ENCODE measurements around the gene PKNOX2. TPM values are rescaled to one million over a fixed set of nuclear protein-coding genes. Genes with fewer than 3 reads are reported as not detected.

Gene PKNOX2
- total RNA-seq, 4 donors from 2014 or later = 1.2 to 5.7 (median 2.2) TPM

- WGBS, 2 donors (ENCODE audit: low coverage in 1 of 2) = 32 to 46% methylated on average over 4 to 7 of the region's 28 CpGs
- Histone ChIP-seq H3K27me3 (no peaks in the 10 kb centered on the region), H3K27ac (peak overlapping the region; percentile 60 to 91 (median 86)), H3K36me3 (no peaks in the 10 kb centered on the region), H3K4me3 (peak overlapping the region; percentile 49 to 77), H3K9me3 (no peaks in the 10 kb centered on the region), H3K4me1 (peaks cover 0 to 71% (median 6%) of the 10 kb centered on the region in 3 donors)
- TF ChIP-seq POLR2A (IDR thresholded peaks at IDR 0.05) (peak; percentile 43 to 61), CTCF (IDR thresholded peaks at IDR 0.05) (no peak), POLR2AphosphoS5 (IDR thresholded peaks at IDR 0.05) (peak; percentile 68), EP300 (IDR thresholded peaks at IDR 0.05) (no peak)
- ATAC-seq = no peak
These were observed 2.9 kb downstream of the PKNOX2 start for GRCh38 chr11:125167292-125167953.

- Histone ChIP-seq H3K9me3 (no peaks in the 10 kb centered on the region), H3K4me3 (no peak overlapping the region), H3K27ac (peak overlapping the region in 3 of 4 donors; percentile 84 to 91 (median 88)), H3K27me3 (no peaks in the 10 kb centered on the region), H3K4me1 (peaks cover 0 to 70% (median 6%) of the 10 kb centered on the region in 3 donors), H3K36me3 (no peaks in the 10 kb centered on the region)
- 58 to 72% methylated on average over 7 to 9 of the region's 9 CpGs for WGBS, 2 donors (ENCODE audit: low coverage in 1 of 2)
- TF ChIP-seq CTCF (IDR thresholded peaks at IDR 0.05) (no peak), POLR2A (IDR thresholded peaks at IDR 0.05) (no peak), EP300 (IDR thresholded peaks at IDR 0.05) (no peak), POLR2AphosphoS5 (IDR thresholded peaks at IDR 0.05) (no peak)
- no peak for ATAC-seq
These were observed 3.6 kb downstream of the PKNOX2 start for GRCh38 chr11:125167954-125168835.

GRCh38 chr11:125168918-125169456 lies 4.4 kb downstream of the PKNOX2 start:
- no peak for TF ChIP-seq EP300 (IDR thresholded peaks at IDR 0.05)
- peak; percentile 62 for TF ChIP-seq POLR2AphosphoS5 (IDR thresholded peaks at IDR 0.05)
- no peak for TF ChIP-seq CTCF (IDR thresholded peaks at IDR 0.05)
- no peak for TF ChIP-seq POLR2A (IDR thresholded peaks at IDR 0.05)
- Histone ChIP-seq H3K27me3 (no peaks in the 10 kb centered on the region), H3K36me3 (no peaks in the 10 kb centered on the region), H3K9me3 (no peaks in the 10 kb centered on the region), H3K4me3 (no peak overlapping the region), H3K27ac (peak overlapping the region in 3 of 4 donors; percentile 84 to 91 (median 88)), H3K4me1 (peaks cover 0 to 62% (median 6%) of the 10 kb centered on the region in 3 donors)
- 31 to 47% methylated on average over 10 to 14 of the region's 14 CpGs for WGBS, 2 donors (ENCODE audit: low coverage in 1 of 2)
- ATAC-seq = no peak

GRCh38 chr11:125170001-125170509 lies 5.5 kb downstream of the PKNOX2 start:
- Histone ChIP-seq H3K9me3 (no peaks in the 10 kb centered on the region), H3K27ac (peak overlapping the region in 3 of 4 donors; percentile 84 to 91 (median 88)), H3K4me3 (peak overlapping the region in 1 of 2 donors; percentile 14), H3K36me3 (no peaks in the 10 kb centered on the region), H3K4me1 (peaks cover 0 to 56% (median 6%) of the 10 kb centered on the region in 3 donors), H3K27me3 (no peaks in the 10 kb centered on the region)
- 100% methylated on average over 1 of the region's 9 CpGs; no CpG with 5 or more reads in 1 of the 2 donors for WGBS, 2 donors (ENCODE audit: low coverage in 1 of 2)
- TF ChIP-seq EP300 (IDR thresholded peaks at IDR 0.05) (no peak), CTCF (IDR thresholded peaks at IDR 0.05) (no peak), POLR2A (IDR thresholded peaks at IDR 0.05) (no peak), POLR2AphosphoS5 (IDR thresholded peaks at IDR 0.05) (no peak)
- ATAC-seq = no peak

Data from gastroesophageal sphincter (tissue), 4 donors.